Measurements from ENCODE around the gene SNAP29. TPM values are rescaled to one million over a fixed set of nuclear protein-coding genes. Genes with fewer than 3 reads are reported as not detected.

Gene SNAP29
- total RNA-seq, 2 experiments from 2014 or later = 20.0 to 22.6 TPM

GRCh38 chr22:20903093-20903492 lies 44.3 kb downstream of the SNAP29 start:
- Mint-ChIP-seq H3K36me3 (ENCODE audit: low read depth) (no peaks in the 10 kb centered on the region), H3K9me3 (no peaks in the 10 kb centered on the region), H3K27me3 (no peaks in the 10 kb centered on the region), H3K4me1 (ENCODE audit: low read depth) (no peaks in the 10 kb centered on the region), H3K27ac (no peak overlapping the region), H3K4me3 (no peak overlapping the region)
- no peak for TF ChIP-seq CTCF (IDR thresholded peaks at IDR 0.05)
- ChIA-PET CTCF (interaction anchor here (1.3 kb wide), 1 partner anchor 25 kb away, joined by 3 read pairs; no protein-coding TSS in a partner anchor), POLR2A (no interaction called here)
- DNase-seq (no peak), ATAC-seq (no peak)
- intact Hi-C loops (cut with micrococcal nuclease) = loop anchor here (10.0 kb wide), 1 partner anchor 192 kb away; no protein-coding TSS in a partner anchor

GRCh38 chr22:20904008-20904979 lies 45.5 kb downstream of the SNAP29 start:
- H3K27me3 Mint-ChIP-seq = no peaks in the 10 kb centered on the region
- no peaks in the 10 kb centered on the region for H3K36me3 Mint-ChIP-seq (ENCODE audit: low read depth)
- no peaks in the 10 kb centered on the region for H3K9me3 Mint-ChIP-seq
- ATAC-seq (no peak), DNase-seq (no peak)
- no peaks in the 10 kb centered on the region for H3K4me1 Mint-ChIP-seq (ENCODE audit: low read depth)
- H3K27ac Mint-ChIP-seq = no peak overlapping the region
- H3K4me3 Mint-ChIP-seq = no peak overlapping the region
- intact Hi-C loops (cut with micrococcal nuclease) = loop anchor here (10.0 kb wide), 1 partner anchor 191 kb away; no protein-coding TSS in a partner anchor
- TF ChIP-seq CTCF (IDR thresholded peaks at IDR 0.05) = no peak
- ChIA-PET POLR2A (no interaction called here), CTCF (interaction anchor here (1.3 to 1.4 kb wide), 2 partner anchors 19 to 26 kb away, joined by 3 to 5 read pairs; no protein-coding TSS in a partner anchor)

- H3K36me3 Mint-ChIP-seq (ENCODE audit: low read depth) = no peaks in the 10 kb centered on the region
- H3K27ac Mint-ChIP-seq = no peak overlapping the region
- ATAC-seq (no peak), DNase-seq (no peak)
- ChIA-PET CTCF (interaction anchor here (1.4 kb wide), 1 partner anchor 19 kb away, joined by 5 read pairs; no protein-coding TSS in a partner anchor), POLR2A (no interaction called here)
- H3K9me3 Mint-ChIP-seq = no peaks in the 10 kb centered on the region
- TF ChIP-seq CTCF (IDR thresholded peaks at IDR 0.05) = no peak
- peaks cover 1% of the 10 kb centered on the region for H3K4me1 Mint-ChIP-seq (ENCODE audit: low read depth)
- intact Hi-C loops (cut with micrococcal nuclease) = loop anchor here (10.0 kb wide), 1 partner anchor 190 kb away; no protein-coding TSS in a partner anchor
- no peak overlapping the region for H3K4me3 Mint-ChIP-seq
- no peaks in the 10 kb centered on the region for H3K27me3 Mint-ChIP-seq
Observed at GRCh38 chr22:20904980-20905355, 46.2 kb downstream of the SNAP29 start.

- no peak for DNase-seq
- Mint-ChIP-seq H3K4me1 (ENCODE audit: low read depth) (peaks cover 5% of the 10 kb centered on the region), H3K27me3 (no peaks in the 10 kb centered on the region), H3K36me3 (ENCODE audit: low read depth) (no peaks in the 10 kb centered on the region), H3K4me3 (no peak overlapping the region), H3K9me3 (no peaks in the 10 kb centered on the region), H3K27ac (no peak overlapping the region)
- POLR2A ChIA-PET = no interaction called here
- intact Hi-C loops (cut with micrococcal nuclease) = loop anchor here (10.0 kb wide), 1 partner anchor 189 kb away; no protein-coding TSS in a partner anchor
- CTCF ChIA-PET = interaction anchor here (1.4 kb wide), 1 partner anchor 20 kb away, joined by 5 read pairs; no protein-coding TSS in a partner anchor
- no peak for TF ChIP-seq CTCF (IDR thresholded peaks at IDR 0.05)
- ATAC-seq = no peak
Observed at GRCh38 chr22:20905415-20906386, 46.9 kb downstream of the SNAP29 start.
